Lung (tissue), 12 donors: Measurements from ENCODE around the gene ASH1L. TPM values are rescaled to one million over a fixed set of nuclear protein-coding genes. Genes with fewer than 3 reads are reported as not detected.
A peak's percentile ranks its signal among the peaks of the same experiment; 100 is the strongest.

ENCODE experiments used
- ATAC-seq: fragments of 200-7000 bp; cut with Tn5 transposase; one replicate; pipeline ENCODE4 v1.9.1; 2020; ENCODE audit warnings: moderate number of reproducible peaks; ENCODE audit not compliant: insufficient read depth, low FRiP score
- DNase-seq, 3 donors: peaks; one replicate each; pipeline ENCODE4 v3.0.0-alpha.2; 2013 to 2017
- H3K27ac ChIP-seq, 2 donors: one replicate each; pipeline ENCODE4 v1.5.1; 2013; ENCODE audit warnings: mild to moderate bottlenecking in 2 of 2, moderate library complexity in 2 of 2, control low read depth in 1 of 2, inconsistent platforms in 1 of 2, low read depth in 1 of 2, low read length in 1 of 2
- H3K27me3 ChIP-seq, 3 donors: one replicate each; pipeline ENCODE4 v1.5.1; 2013; ENCODE audit warnings: low read length in 2 of 3; ENCODE audit not compliant: control insufficient read depth in 3 of 3, insufficient read depth in 3 of 3
- H3K36me3 ChIP-seq, 4 donors: one replicate each; pipeline ENCODE4 v1.5.1; 2013; ENCODE audit warnings: low read length in 4 of 4, mild to moderate bottlenecking in 1 of 4, moderate library complexity in 1 of 4; ENCODE audit not compliant: control insufficient read depth in 4 of 4, insufficient read depth in 4 of 4
- H3K4me1 ChIP-seq, 5 donors: one replicate each; pipeline ENCODE4 v1.5.1; 2013; ENCODE audit warnings: low read length in 5 of 5, mild to moderate bottlenecking in 2 of 5, moderate library complexity in 1 of 5; ENCODE audit not compliant: control insufficient read depth in 5 of 5, insufficient read depth in 5 of 5
- H3K4me3 ChIP-seq: one replicate; pipeline ENCODE4 v1.5.1; 2013; ENCODE audit warnings: mild to moderate bottlenecking, control low read depth, moderate library complexity
- H3K9ac ChIP-seq, 2 donors: one replicate each; pipeline ENCODE4 v1.5.1; 2013; ENCODE audit warnings: low read length in 2 of 2, control low read depth in 1 of 2; ENCODE audit not compliant: insufficient read depth in 1 of 2
- H3K9me3 ChIP-seq, 4 donors: one replicate each; pipeline ENCODE4 v1.5.1; 2013; ENCODE audit warnings: low read length in 3 of 4, mild to moderate bottlenecking in 1 of 4, moderate library complexity in 1 of 4; ENCODE audit not compliant: control insufficient read depth in 4 of 4, insufficient read depth in 3 of 4
- CTCF ChIP-seq: IDR thresholded peaks from 2 replicates; pipeline ENCODE4 v1.5.1; 2012; ENCODE audit warnings: mild to moderate bottlenecking; ENCODE audit errors: control extremely low read depth, extremely low read depth
- WGBS, 2 donors: extraction: QIAGEN DNeasy Blood & Tissue Kit; methylation state at CpG; one replicate each; pipeline ENCODE4 v1.1.7; 2013; 5-methylcytosine and 5-hydroxymethylcytosine counted together
- polyA plus RNA-seq, 2 donors: library from polyadenylated mRNA; stranded (reverse); fragments of 200-250 nt; gene quantifications; one replicate each; pipeline ENCODE4 v1.2.1, GENCODE V29; 2013
- total RNA-seq, 2 donors: library from RNA; depleted of rRNA in 1 of 2; stranded (reverse); fragments of >200 nt in 1 of 2; gene quantifications; one replicate each; pipeline ENCODE4 v1.2.1, GENCODE V29; 2014 to 2021
- donor health status: control.
- donor health status: control.
- donor health status: Bipolar disorder and iron deficiency.
- donor health status: healthy.
- donor health status: DM: yes; HTN: yes; CAD: no.

Gene ASH1L
- total and polyA plus RNA-seq, 4 donors = 8.1 to 92.5 (median 27.5) TPM

GRCh38 chr1:155308493-155309422 is 253.8 kb downstream of the ASH1L start, which contains the start of gene FDPS:
Gene FDPS (plus strand): TSS chr1:155308866. CDS start chr1:155309790, 924 bp downstream.
- peaks cover 0 to 13% (median 6%) of the 10 kb centered on the region in 4 donors for H3K36me3 ChIP-seq
- no peak for TF ChIP-seq CTCF
- DNase-seq (peak; percentile 100), ATAC-seq (peak; percentile 99)
- 0% methylated on average over 51 of the region's 51 CpGs for WGBS, 2 donors
- peak within 1 kb of the TSS; percentile 85 for H3K4me3 ChIP-seq
- no peaks in the 10 kb centered on the region for H3K9me3 ChIP-seq
- H3K9ac ChIP-seq = peak within 1 kb of the TSS; percentile 86 to 90
- H3K27me3 ChIP-seq = no peaks in the 10 kb centered on the region
- peaks cover 0 to 13% (median 3%) of the 10 kb centered on the region in 5 donors for H3K4me1 ChIP-seq
- H3K27ac ChIP-seq = peak within 1 kb of the TSS; percentile 90

DNA sequence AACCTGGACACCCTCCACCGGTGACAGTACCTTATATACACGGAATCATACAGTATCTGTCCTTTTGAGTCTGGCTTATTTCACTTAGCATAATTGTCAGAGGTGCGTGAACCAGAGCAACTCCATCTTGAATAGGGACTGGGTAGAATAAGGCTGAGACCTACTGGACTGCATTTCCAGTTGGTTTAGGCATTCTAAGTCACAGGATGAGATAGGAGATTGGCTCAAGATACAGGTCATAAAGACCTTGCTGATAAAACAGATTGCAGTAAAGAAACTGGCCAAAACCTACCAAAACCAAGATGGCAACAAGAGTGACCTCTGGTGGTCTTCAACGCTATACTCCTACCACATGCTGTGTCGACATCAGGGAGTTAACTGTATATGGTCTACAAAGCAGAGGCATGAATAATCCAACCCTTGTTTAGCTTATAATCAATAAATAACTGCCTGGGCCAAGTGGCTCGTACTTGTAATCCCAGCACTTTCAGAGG is 255.3 kb downstream of the ASH1L start:
- TF ChIP-seq CTCF = no peak
- Histone ChIP-seq H3K4me3 (no peak overlapping the region), H3K4me1 (peaks cover 0 to 13% (median 3%) of the 10 kb centered on the region in 5 donors), H3K9ac (no peak overlapping the region), H3K27me3 (no peaks in the 10 kb centered on the region), H3K27ac (no peak overlapping the region), H3K9me3 (no peaks in the 10 kb centered on the region), H3K36me3 (peaks cover 0 to 6% (median 2%) of the 10 kb centered on the region in 4 donors)
- DNase-seq (peak in 2 of 3 donors; percentile 73 to 75), ATAC-seq (no peak)
- 59 to 60% methylated on average over 6 of the region's 6 CpGs for WGBS, 2 donors

- Histone ChIP-seq H3K4me1 (peaks cover 0 to 13% (median 3%) of the 10 kb centered on the region in 5 donors), H3K9me3 (no peaks in the 10 kb centered on the region), H3K27ac (no peak overlapping the region), H3K36me3 (peaks cover 0 to 4% (median 0%) of the 10 kb centered on the region in 4 donors), H3K9ac (no peak overlapping the region), H3K4me3 (no peak overlapping the region), H3K27me3 (no peaks in the 10 kb centered on the region)
- DNase-seq = no peak
- no peak for TF ChIP-seq CTCF
- no peak for ATAC-seq
- WGBS, 2 donors = 85 to 93% methylated on average over 7 of the region's 7 CpGs
Measured at GRCh38 chr1:155305881-155306391, 256.7 kb downstream of the ASH1L start.
